K562 (cell line): ENCODE data around the gene HMGB1. TPM values are rescaled to one million over a fixed set of nuclear protein-coding genes. Genes with fewer than 3 reads are reported as not detected.
A peak's percentile ranks its signal among the peaks of the same experiment; 100 is the strongest.

Source experiments
- ATAC-seq: fragments of 200-7000 bp; cut with Tn5 transposase; 3 replicates; pipeline ENCODE4 v1.9.1; 2020; ENCODE audit warnings: moderate library complexity
- BruUV-seq: library from RNA; stranded (reverse); fragments of 400-500 nt; replicated peaks from 2 replicates; lab custom pipeline; 2021; lab: Mats Ljungman, UMichigan
- CTCF ChIA-PET: fragments of 300-600 bp; formaldehyde crosslinking; extraction: SDS; loops from one replicate; lab custom pipeline; 2021; ENCODE audit warnings: low intra/inter-chr PET ratio; lab: Yijun Ruan, JAX
- POLR2A ChIA-PET: fragments of 300-600, 350-650 bp; sonication (Branson Sonifier 250); formaldehyde crosslinking; extraction: SDS; loops from one replicate; lab custom pipeline; 2021; ENCODE audit warnings: antibody characterized with exemption, inconsistent platforms; lab: Yijun Ruan, JAX
- DNase-seq, 4 experiments: peaks; one replicate each; pipeline versions ENCODE4 v3.0.0 to v3.0.0-alpha.2; 2011 to 2018; ENCODE audit warnings: low spot score in 3 of 4, mixed read lengths in 3 of 4; ENCODE audit errors: extremely low read depth in 1 of 4
- FAIRE-seq: peaks from 2 replicates; lab custom pipeline; 2011; peaks lifted over from hg19 to GRCh38; lab: Jason Lieb, UNC
- H2AFZ ChIP-seq: 2 replicates; pipeline ENCODE4 v1.6.0; 2011; ENCODE audit warnings: low read depth, low read length, control low read depth, inconsistent platforms
- H3K27ac ChIP-seq: fragments of 200-600 bp; 3 replicates; pipeline ENCODE4 v1.8.0; 2011; ENCODE audit warnings: low read depth, mild to moderate bottlenecking, control low read depth, inconsistent platforms, low read length, moderate library complexity, mixed read lengths; ENCODE audit errors: extremely low read depth
- H3K27me3 ChIP-seq, 2 experiments: fragments of 300-600 bp in 1 of 2; 2 replicates in 1 of 2; 3 replicates in 1 of 2; pipeline versions ENCODE4 v1.6.0 to v1.8.0; 2011; ENCODE audit warnings: inconsistent platforms in 2 of 2, low read length in 2 of 2, mild to moderate bottlenecking in 1 of 2, mixed read lengths in 1 of 2, moderate library complexity in 1 of 2; ENCODE audit not compliant: control insufficient read depth in 2 of 2, insufficient read depth in 2 of 2
- H3K36me3 ChIP-seq: fragments of 300-600 bp; 3 replicates; pipeline ENCODE4 v1.8.0; 2011; ENCODE audit warnings: mild to moderate bottlenecking, low read length, inconsistent platforms; ENCODE audit not compliant: control insufficient read depth, insufficient read depth
- H3K4me1 ChIP-seq, 2 experiments: fragments of 200-600 bp in 1 of 2; replicated peaks in 1 of 2; 2 replicates in 1 of 2; 3 replicates in 1 of 2; pipeline versions ENCODE4 v1.5.1 to v1.8.0; 2011; ENCODE audit warnings: inconsistent platforms in 2 of 2, low read length in 2 of 2, mild to moderate bottlenecking in 1 of 2, mixed read lengths in 1 of 2, moderate library complexity in 1 of 2; ENCODE audit not compliant: control insufficient read depth in 2 of 2, insufficient read depth in 2 of 2
- H3K4me2 ChIP-seq: 2 replicates; pipeline ENCODE4 v1.6.1; 2011; ENCODE audit warnings: low read length, control low read depth, inconsistent platforms, mixed read lengths; ENCODE audit not compliant: insufficient read depth
- H3K4me3 ChIP-seq: fragments of 200-600 bp; sonication (generic), shearing (Covaris generic); 2 replicates; pipeline ENCODE4 v1.5.1; 2016; ENCODE audit warnings: control low read depth, inconsistent platforms
- H3K79me2 ChIP-seq: fragments of 200-600 bp; 3 replicates; pipeline ENCODE4 v1.8.0; 2011; ENCODE audit warnings: low read length, inconsistent platforms; ENCODE audit not compliant: control insufficient read depth, insufficient read depth
- H3K9ac ChIP-seq, 2 experiments: 2 replicates each; pipeline versions ENCODE4 v1.6.0 to v1.6.1; 2011; ENCODE audit warnings: low read depth in 2 of 2, low read length in 2 of 2, control low read depth in 1 of 2, inconsistent platforms in 1 of 2, mild to moderate bottlenecking in 1 of 2, mixed read lengths in 1 of 2; ENCODE audit not compliant: insufficient read depth in 1 of 2
- H3K9me1 ChIP-seq: one replicate; pipeline ENCODE4 v1.6.0; 2011; ENCODE audit warnings: inconsistent platforms, mild to moderate bottlenecking, low read length, moderate library complexity; ENCODE audit not compliant: control insufficient read depth, insufficient read depth
- H3K9me3 ChIP-seq: replicated peaks from 2 replicates; pipeline ENCODE4 v1.5.1; 2011; ENCODE audit warnings: low read depth, low read length, inconsistent platforms; ENCODE audit not compliant: control insufficient read depth, insufficient read depth
- H4K20me1 ChIP-seq: replicated peaks from 2 replicates; pipeline ENCODE4 v1.6.1; 2011; ENCODE audit warnings: low read length, inconsistent platforms, mixed read lengths; ENCODE audit not compliant: control insufficient read depth, insufficient read depth
- BRCA1 ChIP-seq, 2 experiments: fragments of 450-650 bp in 1 of 2; sonication (generic) in 1 of 2; formaldehyde crosslinking in 1 of 2; IDR thresholded peaks; 2 replicates each; pipeline versions ENCODE4 v1.5.0 to v1.6.1; 2017 to 2020; ENCODE audit warnings: mild to moderate bottlenecking in 1 of 2, missing genetic modification reagents in 1 of 2
- CBFA2T2 ChIP-seq: fragments of 450-650 bp; conservative IDR thresholded peaks from 2 replicates; pipeline ENCODE4 v1.6.1; 2017; ENCODE audit warnings: mild to moderate bottlenecking
- CCNT2 ChIP-seq: IDR thresholded peaks from 2 replicates; pipeline ENCODE4 v1.6.1; 2011; ENCODE audit warnings: borderline replicate concordance, low read depth, mild to moderate bottlenecking, moderate library complexity, mixed read lengths, low read length; ENCODE audit not compliant: insufficient read length; ENCODE audit errors: extremely low read depth
- EP400 ChIP-seq: fragments of 450-650 bp; IDR thresholded peaks from 2 replicates; pipeline ENCODE4 v1.6.1; 2017; ENCODE audit warnings: antibody characterized with exemption, mild to moderate bottlenecking, moderate library complexity
- EZH2 ChIP-seq: IDR thresholded peaks from 2 replicates; pipeline ENCODE4 v1.6.1; 2012; ENCODE audit warnings: low read depth, mild to moderate bottlenecking, inconsistent platforms, low read length, borderline replicate concordance
- MITF ChIP-seq: IDR thresholded peaks from 2 replicates; pipeline ENCODE4 v1.6.1; 2014; ENCODE audit warnings: antibody characterized with exemption
- NFATC3 ChIP-seq: fragments of 450-650 bp; IDR thresholded peaks from 2 replicates; pipeline ENCODE4 v1.6.1; 2017; ENCODE audit warnings: mild to moderate bottlenecking
- NRF1 ChIP-seq, 2 experiments: fragments of 450-650 bp; IDR thresholded peaks in 1 of 2; conservative IDR thresholded peaks in 1 of 2; 2 replicates each; pipeline ENCODE4 v1.6.1; 2014; ENCODE audit warnings: mild to moderate bottlenecking in 2 of 2
- PHF8 ChIP-seq: fragments of 200-600 bp; sonication (generic); IDR thresholded peaks from 2 replicates; pipeline ENCODE4 v1.6.1; 2012; ENCODE audit warnings: mixed run types, mild to moderate bottlenecking, inconsistent platforms, low read length, moderate library complexity, borderline replicate concordance
- ZBTB1 ChIP-seq: sonication (generic); formaldehyde crosslinking; IDR thresholded peaks from 2 replicates; pipeline ENCODE4 v1.8.1; 2023; ENCODE audit warnings: missing genetic modification reagents, low read depth, mild to moderate bottlenecking, borderline replicate concordance
- ZNF263 ChIP-seq: sonication (generic); formaldehyde crosslinking; IDR thresholded peaks from 2 replicates; pipeline ENCODE4 v1.8.0; 2022; ENCODE audit warnings: mild to moderate bottlenecking, missing genetic modification reagents, borderline replicate concordance
- ZNF316 ChIP-seq: fragments of 450-650 bp; IDR thresholded peaks from 2 replicates; pipeline ENCODE4 v1.6.1; 2016
- WGBS: fragments of 100-300 bp; shearing (Covaris generic); methylation state at CpG from one replicate; pipeline ENCODE4 v1.1.6; 2016; ENCODE audit warnings: low coverage, mixed read lengths; ENCODE audit not compliant: insufficient coverage; ENCODE audit errors: missing lambda C conversion rate; 5-methylcytosine and 5-hydroxymethylcytosine counted together
- in situ Hi-C: fragments of 300-500 bp; cut with MboI; formaldehyde crosslinking; loops from 4 replicates; pipeline ENCODE4 v1.15.0; 2018; ENCODE audit warnings: inconsistent platforms, mixed read lengths
- intact Hi-C: fragments of 100-400 bp; cut with micrococcal nuclease; formaldehyde crosslinking; loops from 2 replicates; pipeline ENCODE4 v1.14.2; 2022
- polyA plus RNA-seq, 8 experiments: library from polyadenylated mRNA; depleted of rRNA in 4 of 8; stranded (reverse) in 5 of 8; unstranded in 3 of 8; fragments of >200 nt; fragmentation: Nextera tagmentation in 2 of 8; fragmentation: Illumina TruSeq in 1 of 8; extraction: Ambion mirVana in 2 of 8; extraction: Trizol in 1 of 8; gene quantifications; 2 replicates each; pipeline versions ENCODE4 v1.2.1 to v1.2.3, GENCODE V29; 2011 to 2014; ENCODE audit warnings: inconsistent platforms in 1 of 8, missing spikeins in 1 of 8
- total RNA-seq, 7 experiments: library from RNA; depleted of rRNA in 6 of 7; stranded (reverse); fragments of >200 nt in 6 of 7; fragmentation: Illumina TruSeq in 2 of 7; extraction: Trizol in 2 of 7; gene quantifications; 2 replicates each; pipeline versions ENCODE4 v1.2.1 to v1.2.3, GENCODE V29; 2011 to 2021; ENCODE audit warnings: low replicate concordance in 1 of 7

Gene HMGB1
- total and polyA plus RNA-seq, 9 of the 15 experiments (the other 6 are each of a cell fraction or from before 2014, with no cell fraction given) = 442 to 1,896 (median 933) TPM

DNA sequence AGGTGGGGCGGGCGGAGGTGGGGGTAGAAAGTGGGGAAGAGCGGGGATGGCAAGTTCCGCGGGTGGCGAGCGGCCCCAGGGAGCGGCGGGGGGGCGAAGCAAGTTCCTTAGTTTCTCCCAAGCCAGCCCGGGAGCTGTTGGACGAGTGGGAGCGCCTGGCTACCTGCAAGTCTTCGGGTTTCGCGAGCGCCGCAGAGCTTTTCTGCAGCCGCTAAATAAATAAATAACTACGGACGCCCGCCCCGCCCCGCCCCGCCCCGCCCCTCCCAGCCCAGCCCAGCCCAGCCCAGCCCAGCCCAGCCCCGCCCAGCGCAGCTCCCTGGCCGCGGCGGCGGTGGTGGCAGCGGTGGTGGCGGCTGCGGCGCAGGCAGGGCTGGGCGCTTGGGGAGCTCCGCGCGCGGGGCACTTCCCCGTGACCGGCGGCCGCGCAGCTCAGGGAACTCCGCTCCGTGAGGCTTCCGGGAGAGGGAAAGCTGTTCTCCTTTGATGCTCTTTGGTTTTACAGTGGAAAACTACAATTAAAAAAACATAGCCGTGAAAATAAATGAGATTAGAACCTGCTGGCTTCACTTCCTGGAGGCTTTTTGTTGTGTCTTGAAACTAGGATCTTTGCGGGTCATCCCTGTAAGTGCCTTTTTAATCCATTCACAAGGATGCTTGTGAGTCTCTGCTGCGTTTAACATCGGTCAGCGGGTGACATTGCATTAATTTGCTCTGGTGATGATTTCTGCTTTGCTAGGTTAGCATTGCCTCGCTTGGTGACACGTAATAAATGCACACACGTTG lies 43.5 kb downstream of the HMGB1 start, which contains the start of gene UBE2L5:
Gene UBE2L5, plus strand, starts transcription at position 440 of the 786 bp plus-strand sequence. CDS start 5,498 bp downstream, outside the sequence.
- POLR2A ChIA-PET = no interaction called here
- H3K9ac ChIP-seq = peak within 1 kb of the TSS; percentile 29 to 89
- CTCF ChIA-PET = no interaction called here
- DNase-seq (peak; percentile 63 to 74 (median 65)), FAIRE-seq (peak; percentile 61), ATAC-seq (peak; percentile 99)
- peak within 1 kb of the TSS; percentile 50 for H3K4me3 ChIP-seq
- H3K36me3 ChIP-seq = no peaks in the 10 kb centered on the region
- H4K20me1 ChIP-seq = no peaks in the 10 kb centered on the region
- H3K27me3 ChIP-seq = no peaks in the 10 kb centered on the region
- 1% methylated on average over 21 of the region's 57 CpGs for WGBS
- intact Hi-C loops = no loop called here
- BruUV-seq = no TSS peak
- H3K79me2 ChIP-seq = no peaks in the 10 kb centered on the region
- in situ Hi-C loops = no loop called here
- H3K4me1 ChIP-seq = peaks cover 4 to 7% of the 10 kb centered on the region in 2 experiments; a peak in 4 of 5 replicates
- no peaks in the 10 kb centered on the region for H3K9me3 ChIP-seq
- peak within 1 kb of the TSS; percentile 76 for H3K4me2 ChIP-seq
- H3K9me1 ChIP-seq = no peaks in the 10 kb centered on the region
- 0 out of 3 replicates have a peak within 1 kb of the TSS, but pooled peaks have one; percentile 22 for H3K27ac ChIP-seq
- peak within 1 kb of the TSS; percentile 89 for H2AFZ ChIP-seq
- TF ChIP-seq PHF8 = peak; percentile 43; the same call in 1 of the 2 replicates
- TF ChIP-seq ZNF263 (CRISPR knock-in tag) = peak; percentile 86
- TF ChIP-seq EP400 = peak; percentile 21; the same call in 1 of the 2 replicates
- TF ChIP-seq ZNF316 = peak; percentile 84
- no peak for TF ChIP-seq NFATC3
- no peak for TF ChIP-seq EZH2
- TF ChIP-seq MITF = no peak
- TF ChIP-seq CBFA2T2 = no peak
- TF ChIP-seq CCNT2 = peak; percentile 48
- no peak for TF ChIP-seq BRCA1 (IDR thresholded peaks at IDR 0.05)
- TF ChIP-seq BRCA1 (CRISPR knock-in tag; IDR thresholded peaks at IDR 0.05) = no peak
- peak; percentile 97 for TF ChIP-seq ZBTB1
- peak; percentile 67 to 68; a peak in 2 of 4 replicates for TF ChIP-seq NRF1 (conservative IDR thresholded peaks at IDR 0.05 in 1 of 2, IDR thresholded peaks at IDR 0.05 in 1 of 2)
